Kidney (tissue), 14 donors: ENCODE data around the gene SP6. TPM values are rescaled to one million over a fixed set of nuclear protein-coding genes. Genes with fewer than 3 reads are reported as not detected.

Source experiments
- DNase-seq, 5 donors: peaks; one replicate each; pipeline ENCODE4 v3.0.0-alpha.2; 2013 to 2020
- FAIRE-seq: peaks from 2 replicates; lab custom pipeline; 2012; peaks lifted over from hg19 to GRCh38; lab: Jason Lieb, UNC
- H3K27ac ChIP-seq, 2 donors: one replicate each; pipeline ENCODE4 v1.7.0; 2013; ENCODE audit warnings: low read depth in 2 of 2, low read length in 2 of 2, inconsistent platforms in 1 of 2
- H3K27me3 ChIP-seq: one replicate; pipeline ENCODE4 v1.7.1; 2013; ENCODE audit warnings: low read length, inconsistent platforms; ENCODE audit not compliant: control insufficient read depth, insufficient read depth
- H3K36me3 ChIP-seq, 3 donors: one replicate each; pipeline versions ENCODE4 v1.7.0 to v1.7.1; 2013; ENCODE audit warnings: low read length in 3 of 3, control low read depth in 1 of 3, inconsistent platforms in 1 of 3; ENCODE audit not compliant: insufficient read depth in 3 of 3, control insufficient read depth in 2 of 3
- H3K4me1 ChIP-seq, 3 donors: one replicate each; pipeline versions ENCODE4 v1.7.0 to v1.7.1; 2013; ENCODE audit warnings: low read length in 3 of 3, inconsistent platforms in 1 of 3, low read depth in 1 of 3; ENCODE audit not compliant: control insufficient read depth in 2 of 3, insufficient read depth in 2 of 3
- H3K4me3 ChIP-seq, 3 donors: one replicate each; pipeline versions ENCODE4 v1.7.0 to v1.8.1; 2013; ENCODE audit warnings: low read length in 3 of 3, control low read depth in 1 of 3, inconsistent platforms in 1 of 3
- H3K9ac ChIP-seq, 3 donors: one replicate each; pipeline versions ENCODE4 v1.7.0 to v1.7.1; 2013; ENCODE audit warnings: low read length in 3 of 3, control low read depth in 1 of 3, inconsistent platforms in 1 of 3
- H3K9me3 ChIP-seq, 3 donors: one replicate each; pipeline versions ENCODE4 v1.7.0 to v1.7.1; 2013; ENCODE audit warnings: low read length in 3 of 3, control low read depth in 1 of 3, inconsistent platforms in 1 of 3; ENCODE audit not compliant: control insufficient read depth in 2 of 3, insufficient read depth in 1 of 3
- CTCF ChIP-seq: IDR thresholded peaks from 3 replicates; pipeline ENCODE4 v1.5.1; 2012; ENCODE audit warnings: mild to moderate bottlenecking, moderate library complexity, borderline replicate concordance; ENCODE audit not compliant: insufficient read depth; ENCODE audit errors: extremely low read depth
- intact Hi-C: fragments of 100-400 bp; cut with DNase I; formaldehyde crosslinking; loops from one replicate; pipeline ENCODE4 v1.11.1; 2022
- polyA plus RNA-seq: library from polyadenylated mRNA; stranded (reverse); fragments of 350-450 nt; fragmentation: Illumina TruSeq; extraction: RNeasy Lipid Tissue Mini Kit (QIAGEN cat#74804); gene quantifications from one replicate; pipeline ENCODE4 v1.2.3, GENCODE V29; 2014; ENCODE audit warnings: low read depth, low replicate concordance; ENCODE audit not compliant: insufficient read depth
- total RNA-seq: library from RNA; stranded (reverse); fragmentation: NEBNext Ultra II Directional; extraction: Animal tissue kit (Norgen Biotek cat#: 25700); gene quantifications from one replicate; pipeline ENCODE4 v1.2.1, GENCODE V29; 2021
- donor health status: control.
- donor health status: control.
- donor health status: control.
- donor health status: control.
- donor health status: control.
- donor health status: DM: yes; HTN: yes; CAD: no.
- donor health status: Normal renal cell carcinoma (clear cell type).

Gene SP6
- total and polyA plus RNA-seq, 2 donors from 2014 or later: 0.86 to 2.0 TPM

- H3K27ac ChIP-seq: peak overlapping the region in 1 of 2 donors; percentile 45
- no peaks in the 10 kb centered on the region for H3K36me3 ChIP-seq
- DNase-seq (peak in 1 of 5 donors; percentile 50), FAIRE-seq (no peak)
- TF ChIP-seq CTCF: no peak
- peaks cover 0 to 3% (median 3%) of the 10 kb centered on the region in 3 donors for H3K4me1 ChIP-seq
- H3K27me3 ChIP-seq: peaks cover 31% of the 10 kb centered on the region
- intact Hi-C loops: no loop called here
- H3K9me3 ChIP-seq: no peaks in the 10 kb centered on the region
- no peak overlapping the region for H3K4me3 ChIP-seq
- H3K9ac ChIP-seq: no peak overlapping the region
These were observed 4.8 kb upstream of the SP6 start for GRCh38 chr17:47855737-47856136.

- no peak for DNase-seq
- no peak for TF ChIP-seq CTCF
- Histone ChIP-seq H3K27ac (no peak overlapping the region), H3K4me3 (no peak overlapping the region), H3K9ac (no peak overlapping the region), H3K4me1 (peaks cover 0 to 10% (median 3%) of the 10 kb centered on the region in 3 donors), H3K27me3 (peaks cover 38% of the 10 kb centered on the region), H3K9me3 (no peaks in the 10 kb centered on the region), H3K36me3 (no peaks in the 10 kb centered on the region)
- intact Hi-C loops: no loop called here
- no peak for FAIRE-seq
These were observed 2.7 kb upstream of the SP6 start for GRCh38 chr17:47853616-47854015.

GRCh38 chr17:47852113-47852949 lies 1.4 kb upstream of the SP6 start:
- FAIRE-seq (no peak), DNase-seq (peak in 1 of 5 donors; percentile 41)
- Histone ChIP-seq H3K4me3 (no peak overlapping the region), H3K9ac (no peak overlapping the region), H3K9me3 (no peaks in the 10 kb centered on the region), H3K4me1 (peaks cover 0 to 10% (median 3%) of the 10 kb centered on the region in 3 donors), H3K27me3 (peaks cover 43% of the 10 kb centered on the region), H3K36me3 (no peaks in the 10 kb centered on the region), H3K27ac (no peak overlapping the region)
- no peak for TF ChIP-seq CTCF
- intact Hi-C loops: no loop called here
